Fibroblast of pulmonary artery (primary cell): ENCODE data around the gene CUL4A.

ENCODE experiments used
- DNase-seq: peaks from one replicate; pipeline ENCODE4 v3.0.0-alpha.2; 2010; ENCODE audit warnings: low read depth
- H3K4me3 ChIP-seq: replicated peaks from 2 replicates; pipeline ENCODE4 v1.5.1; 2011; ENCODE audit warnings: low read depth, mild to moderate bottlenecking, control low read depth, low read length, moderate library complexity
- TF ChIP-seq, protein P1 (sequence below): IDR thresholded peaks from 2 replicates; pipeline ENCODE4 v1.5.1; 2011; ENCODE audit warnings: mild to moderate bottlenecking, control low read depth, low read length, inconsistent platforms; ENCODE audit errors: missing control alignments

The CUL4A gene

DNA sequence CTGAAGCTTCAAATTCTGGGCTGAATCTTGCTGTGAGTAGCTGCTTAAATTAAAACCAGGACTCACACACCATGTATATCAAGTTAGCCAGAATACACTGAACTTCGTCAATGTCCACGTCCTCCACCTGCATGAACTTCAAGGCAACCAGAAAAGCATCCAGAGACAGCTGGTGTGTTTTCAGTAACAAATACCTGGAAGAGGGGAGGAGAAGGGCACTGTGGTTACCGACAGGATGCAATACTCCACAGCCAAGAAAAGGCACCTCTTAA lies 30.6 kb upstream of the CUL4A start:
- no peak for DNase-seq
- TF ChIP-seq, protein P1, sequence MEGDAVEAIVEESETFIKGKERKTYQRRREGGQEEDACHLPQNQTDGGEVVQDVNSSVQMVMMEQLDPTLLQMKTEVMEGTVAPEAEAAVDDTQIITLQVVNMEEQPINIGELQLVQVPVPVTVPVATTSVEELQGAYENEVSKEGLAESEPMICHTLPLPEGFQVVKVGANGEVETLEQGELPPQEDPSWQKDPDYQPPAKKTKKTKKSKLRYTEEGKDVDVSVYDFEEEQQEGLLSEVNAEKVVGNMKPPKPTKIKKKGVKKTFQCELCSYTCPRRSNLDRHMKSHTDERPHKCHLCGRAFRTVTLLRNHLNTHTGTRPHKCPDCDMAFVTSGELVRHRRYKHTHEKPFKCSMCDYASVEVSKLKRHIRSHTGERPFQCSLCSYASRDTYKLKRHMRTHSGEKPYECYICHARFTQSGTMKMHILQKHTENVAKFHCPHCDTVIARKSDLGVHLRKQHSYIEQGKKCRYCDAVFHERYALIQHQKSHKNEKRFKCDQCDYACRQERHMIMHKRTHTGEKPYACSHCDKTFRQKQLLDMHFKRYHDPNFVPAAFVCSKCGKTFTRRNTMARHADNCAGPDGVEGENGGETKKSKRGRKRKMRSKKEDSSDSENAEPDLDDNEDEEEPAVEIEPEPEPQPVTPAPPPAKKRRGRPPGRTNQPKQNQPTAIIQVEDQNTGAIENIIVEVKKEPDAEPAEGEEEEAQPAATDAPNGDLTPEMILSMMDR = no peak
- no peak overlapping the region for H3K4me3 ChIP-seq

DNA sequence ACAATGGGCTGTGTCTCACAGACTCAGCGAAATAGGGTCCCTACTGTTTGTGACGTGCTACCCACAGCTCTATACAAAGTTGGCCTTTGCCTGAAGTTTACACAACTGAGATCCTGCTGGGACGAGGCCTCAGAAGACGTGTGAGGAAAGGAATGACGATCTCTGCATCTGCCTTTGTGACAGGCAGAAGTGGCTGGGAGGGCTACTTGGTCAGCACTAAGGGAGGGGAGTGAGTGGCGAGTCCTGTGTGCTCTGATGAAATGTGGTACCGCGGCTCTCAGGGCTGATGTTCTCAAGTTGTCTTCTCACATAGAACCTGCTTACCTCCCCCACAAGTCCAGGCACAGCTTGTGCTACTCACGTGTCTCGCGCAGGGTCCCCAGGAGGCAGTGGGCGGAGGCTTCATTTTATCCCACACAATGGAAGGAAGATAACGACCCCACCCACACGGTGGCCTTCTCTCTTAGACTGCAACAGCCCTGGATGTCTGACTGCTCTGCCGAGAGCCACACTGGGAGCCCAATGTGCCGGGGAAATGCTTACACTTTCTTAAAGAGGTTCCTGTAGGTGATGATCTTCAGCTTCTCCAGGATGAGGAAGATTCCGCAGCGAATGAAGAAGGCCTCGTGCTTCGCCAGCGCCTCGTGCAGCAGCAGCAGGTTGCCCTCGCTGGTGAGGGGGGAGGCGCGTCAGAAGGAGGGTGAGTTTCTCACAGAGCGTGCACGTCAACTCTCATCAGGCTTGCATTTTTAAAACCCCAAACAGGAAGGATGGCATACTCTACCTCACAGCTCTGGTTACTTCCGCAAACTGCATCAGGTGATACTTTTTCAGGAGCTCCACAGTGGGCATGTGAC lies 29.8 kb upstream of the CUL4A start:
- no peak overlapping the region for H3K4me3 ChIP-seq
- no peak for DNase-seq

DNA sequence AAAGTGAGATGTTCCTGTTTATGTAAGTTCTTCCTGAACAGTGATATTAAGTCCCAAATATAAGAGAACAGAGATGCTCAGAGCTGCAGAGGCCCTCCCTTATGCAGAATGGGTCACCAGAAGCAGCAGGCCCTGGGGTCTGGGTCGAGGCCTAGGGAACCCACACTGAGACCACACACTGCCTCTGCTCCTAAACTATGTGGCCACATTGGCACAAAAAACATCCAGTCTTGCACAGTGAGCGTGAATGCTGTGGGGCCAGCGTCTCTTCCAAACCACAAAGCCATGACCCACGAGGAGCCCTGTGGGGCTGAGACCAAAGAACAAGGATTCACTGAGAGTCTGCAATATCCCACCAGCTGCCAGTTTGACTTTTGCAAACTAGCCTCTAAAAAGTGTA lies 27.4 kb upstream of the CUL4A start:
- DNase-seq = no peak
- no peak overlapping the region for H3K4me3 ChIP-seq
- TF ChIP-seq, protein P1 = no peak

More for the DNA sequence above, 29.8 kb upstream of the CUL4A start:
- TF ChIP-seq, protein P1 = no peak

DNA sequence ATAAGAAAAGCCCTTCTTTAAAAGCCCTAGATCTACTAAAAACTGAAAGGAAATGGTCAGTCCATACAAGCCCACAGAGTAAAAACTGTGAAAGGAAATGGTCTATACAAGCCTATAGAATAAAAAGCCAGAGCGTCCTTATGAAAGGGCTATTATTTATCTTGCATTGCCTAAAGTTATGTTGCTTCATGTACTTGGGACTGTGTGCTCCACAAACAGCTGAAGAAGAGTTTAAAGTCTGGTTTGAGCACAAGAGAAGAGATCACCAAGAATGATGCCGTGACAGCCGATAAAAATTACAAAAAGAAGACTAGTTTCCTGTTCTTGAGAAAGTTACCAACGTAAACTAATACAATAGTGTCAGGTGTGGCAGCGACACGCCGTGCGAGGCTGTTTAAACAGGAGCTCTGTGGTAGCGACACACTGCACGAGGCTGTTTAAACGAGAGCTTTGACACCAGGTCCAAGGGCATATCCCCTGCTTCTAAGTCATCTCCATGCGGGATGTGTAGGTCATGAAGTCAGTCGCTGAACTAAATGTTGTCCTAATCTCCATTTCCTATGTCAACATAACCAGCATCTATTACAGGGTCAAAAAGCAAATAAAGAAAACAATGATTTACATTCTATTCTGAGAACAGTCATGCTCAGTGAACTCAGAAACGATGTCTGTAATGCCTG lies 25.8 kb upstream of the CUL4A start:
- TF ChIP-seq, protein P1 = no peak
- no peak for DNase-seq

DNA sequence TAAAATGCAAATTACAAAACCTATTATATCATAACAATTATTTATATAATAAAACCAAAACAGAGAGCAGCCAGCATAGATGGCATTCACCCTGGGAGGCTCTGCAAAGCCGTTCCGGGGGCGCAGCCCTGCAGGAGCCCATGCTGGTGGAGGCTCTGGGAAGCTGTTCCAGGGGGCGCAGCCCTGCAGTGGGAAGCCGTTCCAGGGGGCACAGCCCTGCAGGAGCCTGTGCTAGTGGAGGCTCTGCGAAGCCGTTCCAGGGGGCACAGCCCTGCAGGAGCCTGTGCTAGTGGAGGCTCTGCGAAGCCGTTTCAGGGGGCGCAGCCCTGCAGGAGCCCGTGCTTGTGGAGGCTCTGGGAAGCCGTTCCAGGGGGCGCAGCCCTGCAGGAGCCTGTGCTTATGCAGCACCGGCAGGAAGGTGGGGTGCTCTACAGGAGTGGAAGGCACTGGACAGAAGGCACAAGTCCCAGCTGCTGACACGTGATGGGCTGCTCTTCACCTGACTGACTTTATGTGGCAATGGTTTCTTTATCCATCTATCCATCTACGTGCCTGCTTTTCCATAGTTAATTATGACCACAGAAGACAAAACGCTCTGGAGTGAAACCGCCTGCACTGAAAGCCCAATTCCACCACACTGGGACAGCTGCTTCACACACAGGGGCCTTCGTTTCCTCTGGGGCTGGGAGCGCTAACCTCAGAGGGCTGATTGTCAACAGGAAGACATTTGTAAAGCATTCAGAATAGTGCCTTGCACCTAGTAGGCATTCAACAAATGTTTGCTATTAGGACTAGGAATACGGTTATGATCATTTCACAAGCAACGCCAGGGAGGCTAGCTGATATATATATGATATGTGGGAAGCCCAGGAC lies 24.6 kb upstream of the CUL4A start:
- TF ChIP-seq, protein P1 = no peak
- DNase-seq = no peak
- H3K4me3 ChIP-seq = no peak overlapping the region

More for the DNA sequence above, 25.8 kb upstream of the CUL4A start:
- no peak overlapping the region for H3K4me3 ChIP-seq

DNA sequence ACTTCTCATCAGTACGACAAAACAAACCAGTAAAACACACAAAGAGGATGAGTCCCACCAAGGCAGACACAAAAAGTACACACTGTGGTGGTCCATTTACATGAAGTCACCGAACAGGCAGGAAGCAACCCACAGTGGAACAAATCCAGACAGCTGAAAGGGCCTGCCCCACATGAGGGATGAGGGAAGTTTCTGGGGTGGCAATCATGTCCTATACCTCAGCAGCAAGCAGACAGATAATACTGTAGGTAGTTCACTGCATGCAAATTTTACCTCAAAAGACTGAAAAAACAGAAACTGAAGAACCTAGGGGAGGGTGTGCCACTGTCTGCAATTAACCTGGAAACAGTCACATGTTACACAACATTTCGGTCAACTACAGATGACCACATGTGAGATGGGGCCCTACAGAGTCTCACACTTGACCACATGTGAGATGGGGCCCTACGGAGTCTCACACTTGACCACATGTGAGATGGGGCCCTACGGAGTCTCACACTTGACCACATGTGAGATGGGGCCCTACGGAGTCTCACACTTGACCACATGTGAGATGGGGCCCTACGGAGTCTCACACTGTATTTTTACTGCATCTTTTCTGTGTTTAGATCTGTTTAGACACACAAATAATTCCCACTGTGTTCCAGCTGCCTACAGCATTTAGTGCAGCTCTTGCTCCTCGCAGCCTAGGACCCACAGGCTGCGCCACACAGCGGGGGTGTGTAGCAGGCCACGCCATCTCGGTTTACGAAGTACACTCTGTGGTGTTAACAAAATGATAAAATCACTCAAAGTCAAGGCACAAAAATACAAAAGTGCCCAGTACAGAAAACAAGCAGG lies 23.1 kb upstream of the CUL4A start:
- no peak overlapping the region for H3K4me3 ChIP-seq
- DNase-seq = no peak
- TF ChIP-seq, protein P1 = no peak
